ENCODE results near the gene UQCRQ. TPM values are rescaled to one million over a fixed set of nuclear protein-coding genes. Genes with fewer than 3 reads are reported as not detected.

Gene UQCRQ
- total and polyA plus RNA-seq, 2 of the 13 experiments (the other 11 are each of a cell fraction or from before 2014, with no cell fraction given), result 257 to 575 TPM

DNA sequence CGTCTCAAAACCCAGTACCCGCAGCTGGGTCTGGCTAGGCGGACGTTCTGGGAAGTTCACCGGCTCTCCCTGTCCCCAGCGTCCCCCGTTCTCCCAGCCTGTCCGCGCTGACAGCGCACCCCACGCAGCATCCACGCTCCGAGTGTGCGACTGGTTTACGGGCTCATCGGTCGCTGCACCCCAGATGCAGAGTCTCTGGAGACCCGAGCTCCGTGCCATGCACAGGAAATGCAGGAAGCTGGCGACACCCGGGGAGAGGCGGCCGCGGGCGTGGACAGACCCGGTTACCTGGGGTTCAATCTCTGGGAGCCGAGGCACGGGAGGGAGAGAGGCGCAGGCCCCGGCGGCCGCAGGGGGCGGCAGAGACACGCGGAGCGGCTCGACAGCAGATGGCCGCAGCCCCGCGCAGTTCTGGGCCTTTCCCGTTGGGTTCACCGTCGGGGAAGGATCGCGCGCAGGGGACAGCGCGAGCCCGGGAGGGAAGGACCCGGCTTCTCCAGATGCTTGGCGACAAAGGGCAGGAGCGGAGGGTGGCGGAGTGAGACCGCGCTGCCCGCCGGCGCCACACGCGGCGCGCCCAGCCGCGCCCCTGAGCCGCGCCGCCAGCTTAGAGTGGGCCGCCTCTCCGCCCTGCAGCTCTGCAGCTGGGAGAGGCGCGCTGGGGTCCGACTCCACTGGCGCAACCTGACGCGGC lies 36.6 kb upstream of the UQCRQ start (continued):
- TF ChIP-seq ZNF33A (CRISPR knock-in tag; IDR thresholded peaks at IDR 0.05; ENCODE audit: borderline replicate concordance) (no peak), ZNF766 (CRISPR knock-in tag; IDR thresholded peaks at IDR 0.05; ENCODE audit: borderline replicate concordance) (no peak; the same call in 1 of the 2 replicates), ZNF510 (CRISPR knock-in tag; IDR thresholded peaks at IDR 0.05; ENCODE audit: low read depth) (no peak), ZKSCAN5 (CRISPR knock-in tag; IDR thresholded peaks at IDR 0.05) (0 out of 2 replicates have a peak, but pooled peaks have one; percentile 17), ZNF619 (CRISPR knock-in tag; IDR thresholded peaks at IDR 0.05) (no peak), ZNF749 (CRISPR knock-in tag; IDR thresholded peaks at IDR 0.05; ENCODE audit: borderline replicate concordance) (no peak; the same call in 1 of the 2 replicates), IRF2 (CRISPR knock-in tag; IDR thresholded peaks at IDR 0.05) (peak; percentile 21; the same call in 1 of the 2 replicates), NFE2 (CRISPR knock-in tag; IDR thresholded peaks at IDR 0.05) (no peak), ZNF136 (CRISPR knock-in tag; IDR thresholded peaks at IDR 0.05; ENCODE audit: low read depth) (no peak), ZBTB20 (CRISPR knock-in tag; IDR thresholded peaks at IDR 0.05; ENCODE audit: borderline replicate concordance, low read depth) (no peak), NFIB (CRISPR knock-in tag; IDR thresholded peaks at IDR 0.05; ENCODE audit: borderline replicate concordance) (no peak), ZNF225 (CRISPR knock-in tag; IDR thresholded peaks at IDR 0.05) (no peak), ZNF253 (CRISPR knock-in tag; IDR thresholded peaks at IDR 0.05; ENCODE audit: borderline replicate concordance) (no peak)
- TF ChIP-seq, protein P1, sequence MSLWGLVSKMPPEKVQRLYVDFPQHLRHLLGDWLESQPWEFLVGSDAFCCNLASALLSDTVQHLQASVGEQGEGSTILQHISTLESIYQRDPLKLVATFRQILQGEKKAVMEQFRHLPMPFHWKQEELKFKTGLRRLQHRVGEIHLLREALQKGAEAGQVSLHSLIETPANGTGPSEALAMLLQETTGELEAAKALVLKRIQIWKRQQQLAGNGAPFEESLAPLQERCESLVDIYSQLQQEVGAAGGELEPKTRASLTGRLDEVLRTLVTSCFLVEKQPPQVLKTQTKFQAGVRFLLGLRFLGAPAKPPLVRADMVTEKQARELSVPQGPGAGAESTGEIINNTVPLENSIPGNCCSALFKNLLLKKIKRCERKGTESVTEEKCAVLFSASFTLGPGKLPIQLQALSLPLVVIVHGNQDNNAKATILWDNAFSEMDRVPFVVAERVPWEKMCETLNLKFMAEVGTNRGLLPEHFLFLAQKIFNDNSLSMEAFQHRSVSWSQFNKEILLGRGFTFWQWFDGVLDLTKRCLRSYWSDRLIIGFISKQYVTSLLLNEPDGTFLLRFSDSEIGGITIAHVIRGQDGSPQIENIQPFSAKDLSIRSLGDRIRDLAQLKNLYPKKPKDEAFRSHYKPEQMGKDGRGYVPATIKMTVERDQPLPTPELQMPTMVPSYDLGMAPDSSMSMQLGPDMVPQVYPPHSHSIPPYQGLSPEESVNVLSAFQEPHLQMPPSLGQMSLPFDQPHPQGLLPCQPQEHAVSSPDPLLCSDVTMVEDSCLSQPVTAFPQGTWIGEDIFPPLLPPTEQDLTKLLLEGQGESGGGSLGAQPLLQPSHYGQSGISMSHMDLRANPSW (CRISPR knock-in tag; IDR thresholded peaks at IDR 0.05; ENCODE audit: borderline replicate concordance), result no peak
- TF ChIP-seq, protein P2, sequence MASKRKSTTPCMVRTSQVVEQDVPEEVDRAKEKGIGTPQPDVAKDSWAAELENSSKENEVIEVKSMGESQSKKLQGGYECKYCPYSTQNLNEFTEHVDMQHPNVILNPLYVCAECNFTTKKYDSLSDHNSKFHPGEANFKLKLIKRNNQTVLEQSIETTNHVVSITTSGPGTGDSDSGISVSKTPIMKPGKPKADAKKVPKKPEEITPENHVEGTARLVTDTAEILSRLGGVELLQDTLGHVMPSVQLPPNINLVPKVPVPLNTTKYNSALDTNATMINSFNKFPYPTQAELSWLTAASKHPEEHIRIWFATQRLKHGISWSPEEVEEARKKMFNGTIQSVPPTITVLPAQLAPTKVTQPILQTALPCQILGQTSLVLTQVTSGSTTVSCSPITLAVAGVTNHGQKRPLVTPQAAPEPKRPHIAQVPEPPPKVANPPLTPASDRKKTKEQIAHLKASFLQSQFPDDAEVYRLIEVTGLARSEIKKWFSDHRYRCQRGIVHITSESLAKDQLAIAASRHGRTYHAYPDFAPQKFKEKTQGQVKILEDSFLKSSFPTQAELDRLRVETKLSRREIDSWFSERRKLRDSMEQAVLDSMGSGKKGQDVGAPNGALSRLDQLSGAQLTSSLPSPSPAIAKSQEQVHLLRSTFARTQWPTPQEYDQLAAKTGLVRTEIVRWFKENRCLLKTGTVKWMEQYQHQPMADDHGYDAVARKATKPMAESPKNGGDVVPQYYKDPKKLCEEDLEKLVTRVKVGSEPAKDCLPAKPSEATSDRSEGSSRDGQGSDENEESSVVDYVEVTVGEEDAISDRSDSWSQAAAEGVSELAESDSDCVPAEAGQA (IDR thresholded peaks at IDR 0.05; ENCODE audit: low read depth), result no peak
- TF ChIP-seq, protein P2 (CRISPR knock-in tag; IDR thresholded peaks at IDR 0.05; ENCODE audit: borderline replicate concordance), result no peak
- TF ChIP-seq, protein P3, sequence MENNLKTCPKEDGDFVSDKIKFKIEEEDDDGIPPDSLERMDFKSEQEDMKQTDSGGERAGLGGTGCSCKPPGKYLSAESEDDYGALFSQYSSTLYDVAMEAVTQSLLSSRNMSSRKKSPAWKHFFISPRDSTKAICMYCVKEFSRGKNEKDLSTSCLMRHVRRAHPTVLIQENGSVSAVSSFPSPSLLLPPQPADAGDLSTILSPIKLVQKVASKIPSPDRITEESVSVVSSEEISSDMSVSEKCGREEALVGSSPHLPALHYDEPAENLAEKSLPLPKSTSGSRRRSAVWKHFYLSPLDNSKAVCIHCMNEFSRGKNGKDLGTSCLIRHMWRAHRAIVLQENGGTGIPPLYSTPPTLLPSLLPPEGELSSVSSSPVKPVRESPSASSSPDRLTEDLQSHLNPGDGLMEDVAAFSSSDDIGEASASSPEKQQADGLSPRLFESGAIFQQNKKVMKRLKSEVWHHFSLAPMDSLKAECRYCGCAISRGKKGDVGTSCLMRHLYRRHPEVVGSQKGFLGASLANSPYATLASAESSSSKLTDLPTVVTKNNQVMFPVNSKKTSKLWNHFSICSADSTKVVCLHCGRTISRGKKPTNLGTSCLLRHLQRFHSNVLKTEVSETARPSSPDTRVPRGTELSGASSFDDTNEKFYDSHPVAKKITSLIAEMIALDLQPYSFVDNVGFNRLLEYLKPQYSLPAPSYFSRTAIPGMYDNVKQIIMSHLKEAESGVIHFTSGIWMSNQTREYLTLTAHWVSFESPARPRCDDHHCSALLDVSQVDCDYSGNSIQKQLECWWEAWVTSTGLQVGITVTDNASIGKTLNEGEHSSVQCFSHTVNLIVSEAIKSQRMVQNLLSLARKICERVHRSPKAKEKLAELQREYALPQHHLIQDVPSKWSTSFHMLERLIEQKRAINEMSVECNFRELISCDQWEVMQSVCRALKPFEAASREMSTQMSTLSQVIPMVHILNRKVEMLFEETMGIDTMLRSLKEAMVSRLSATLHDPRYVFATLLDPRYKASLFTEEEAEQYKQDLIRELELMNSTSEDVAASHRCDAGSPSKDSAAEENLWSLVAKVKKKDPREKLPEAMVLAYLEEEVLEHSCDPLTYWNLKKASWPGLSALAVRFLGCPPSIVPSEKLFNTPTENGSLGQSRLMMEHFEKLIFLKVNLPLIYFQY (CRISPR knock-in tag; IDR thresholded peaks at IDR 0.05; ENCODE audit: borderline replicate concordance), result no peak
